GM21526 (cell line): ENCODE data around the gene TPBG.
"Not testable (repeated sequence)": the region's sequence is repeated elsewhere in the genome, so short reads cannot be mapped to it uniquely, and the experiment has no call there.

Source experiments
- ATAC-seq: cut with Tn5 transposase; IDR thresholded peaks from one replicate; pipeline ENCODE4 v1.9.1; 2021; ENCODE audit warnings: moderate library complexity; ENCODE audit not compliant: unreplicated experiment, low FRiP score

Gene TPBG

DNA sequence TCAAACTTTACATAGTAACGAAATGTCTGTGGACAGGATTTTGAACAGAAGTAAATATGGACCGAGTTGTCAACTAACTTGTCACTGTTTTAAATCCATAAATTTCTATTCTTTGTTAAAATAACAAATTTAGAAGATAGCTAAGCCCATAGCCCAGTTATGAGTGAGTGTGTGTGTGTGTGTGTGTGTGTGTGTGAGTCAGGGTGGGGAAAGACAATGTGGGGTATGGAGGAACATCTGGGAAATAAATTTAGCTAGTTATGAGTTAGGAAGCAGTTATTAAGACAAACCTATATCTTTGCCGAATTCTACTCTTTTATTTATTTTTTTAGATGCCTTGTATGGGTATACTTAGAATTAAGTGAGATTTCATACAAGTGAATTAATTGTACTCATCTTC, 9.0 kb downstream of the TPBG start:
- ATAC-seq: no peak

DNA sequence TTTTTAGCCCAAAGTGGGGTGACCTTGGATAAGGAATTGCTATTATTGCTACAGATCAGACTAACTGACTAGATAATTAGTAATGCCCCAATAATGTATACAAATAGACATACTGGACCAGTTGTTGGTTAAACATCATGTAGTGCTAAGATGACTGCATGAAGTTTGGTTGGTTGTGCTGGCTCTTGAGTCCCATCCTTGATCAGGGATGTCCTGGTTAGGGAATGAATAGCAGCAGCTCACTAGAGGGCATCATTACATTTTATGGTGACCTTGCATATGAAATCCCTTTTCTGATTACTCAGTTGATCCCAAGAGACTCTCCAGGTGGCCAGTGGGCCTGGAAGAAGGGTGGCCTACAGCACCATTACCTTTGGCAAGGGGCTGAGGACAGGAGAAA, 10.9 kb downstream of the TPBG start:
- no peak for ATAC-seq

DNA sequence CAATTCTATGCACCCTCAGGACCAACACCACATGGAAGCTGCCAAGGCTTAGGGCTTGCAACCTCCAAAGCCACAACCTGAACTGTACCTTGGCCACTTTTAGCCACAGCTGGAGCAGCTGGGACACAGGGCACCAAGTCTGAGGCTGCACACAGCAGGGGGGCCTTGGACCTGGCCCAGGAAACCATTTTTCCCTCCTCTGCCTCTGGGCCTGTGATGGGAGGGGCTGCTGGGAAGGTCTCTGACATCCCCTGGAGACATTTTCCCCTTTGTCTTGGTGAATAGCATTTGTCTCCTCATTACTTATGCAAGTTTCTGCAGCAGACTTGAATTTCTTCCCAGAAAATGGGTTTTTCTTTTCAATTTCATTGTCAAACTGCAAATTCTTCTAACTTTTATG, 13.0 kb downstream of the TPBG start:
- ATAC-seq: no peak

DNA sequence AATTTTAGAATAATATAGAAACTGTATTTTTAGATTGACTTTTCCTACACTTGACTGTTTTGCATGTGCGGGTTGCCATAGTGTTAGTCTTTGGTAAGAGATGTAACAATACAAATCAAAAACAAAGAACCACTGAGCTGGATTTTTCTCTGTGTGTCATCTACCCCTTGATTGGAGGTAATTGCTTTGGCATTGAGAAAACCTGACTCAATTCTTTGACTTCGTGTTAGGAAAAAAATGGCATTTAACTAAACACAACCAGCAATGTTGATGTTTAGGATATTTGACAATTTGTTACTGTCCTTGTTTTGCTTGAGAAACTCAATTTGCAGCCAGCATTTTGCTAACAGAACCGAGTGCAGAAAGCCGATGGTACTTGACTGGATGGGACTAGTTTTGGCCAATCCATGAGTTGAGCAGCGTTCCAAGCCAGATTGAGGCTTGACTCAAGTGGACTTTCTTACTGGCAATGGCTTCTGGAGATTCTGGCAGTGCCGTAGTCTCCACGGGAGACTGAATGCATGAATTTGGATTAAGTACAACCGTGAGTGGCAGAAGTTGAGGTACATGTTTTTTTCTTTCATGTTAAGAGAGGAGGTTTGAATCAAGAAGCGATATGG, 17.1 kb downstream of the TPBG start:
- ATAC-seq: no peak

DNA sequence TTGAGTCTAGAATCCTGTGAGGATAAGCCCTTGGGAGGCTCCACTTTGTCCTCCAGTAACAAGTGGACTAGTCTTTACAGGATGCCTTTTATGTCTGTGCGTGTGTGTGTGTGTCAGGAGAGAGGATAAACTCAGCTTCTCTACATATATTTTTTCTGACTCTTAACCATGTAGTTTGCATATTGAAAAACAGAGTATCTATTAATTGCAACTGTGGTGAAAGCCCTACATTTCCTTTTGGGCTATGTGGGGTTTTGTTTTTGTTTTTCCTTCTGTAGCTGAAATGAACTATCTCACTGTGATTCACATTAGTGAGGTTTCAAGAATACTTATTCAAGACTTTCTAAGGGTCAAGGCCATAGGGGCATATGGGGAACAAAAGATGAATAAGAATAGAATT, 17.7 kb downstream of the TPBG start:
- ATAC-seq: peak; percentile 84

DNA sequence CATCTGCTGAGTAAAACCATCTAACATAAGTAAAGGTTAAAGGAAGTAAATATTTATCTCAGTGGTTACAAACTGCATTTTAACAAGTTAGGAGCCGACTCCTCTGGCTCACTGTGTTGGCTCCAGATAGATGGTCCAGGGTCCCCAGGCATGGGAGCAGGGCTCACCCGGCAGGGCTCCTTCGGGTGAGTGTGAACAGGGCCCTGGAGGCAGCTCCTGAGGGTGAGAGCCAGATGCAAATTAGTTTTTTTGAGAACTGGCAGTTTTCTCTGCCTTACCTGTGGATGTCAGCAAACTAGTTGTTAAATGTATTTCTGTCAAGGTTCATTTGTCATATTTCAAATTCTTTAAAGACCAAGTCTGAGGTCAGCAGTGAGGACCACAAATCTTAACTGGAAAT, 21.5 kb downstream of the TPBG start:
- no peak for ATAC-seq

DNA sequence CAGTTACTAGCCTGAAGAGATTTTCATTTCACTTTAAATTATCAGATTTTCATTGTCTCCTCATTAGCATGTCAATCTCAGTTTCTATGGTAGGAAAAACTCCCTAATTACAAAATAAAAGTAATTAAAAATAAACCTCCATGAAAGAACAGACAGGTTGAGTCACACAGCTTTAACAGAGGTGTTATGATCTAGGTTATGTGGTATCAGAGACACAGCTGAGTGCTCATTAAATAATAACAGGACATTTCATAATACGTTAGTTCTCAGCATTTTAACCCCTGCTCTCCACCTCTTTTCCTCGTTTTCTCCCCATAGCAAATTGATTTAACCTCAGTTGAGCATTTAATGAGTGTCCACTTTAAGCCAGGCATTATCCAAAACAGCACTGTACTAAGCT, 21.9 kb downstream of the TPBG start:
- ATAC-seq: no peak

DNA sequence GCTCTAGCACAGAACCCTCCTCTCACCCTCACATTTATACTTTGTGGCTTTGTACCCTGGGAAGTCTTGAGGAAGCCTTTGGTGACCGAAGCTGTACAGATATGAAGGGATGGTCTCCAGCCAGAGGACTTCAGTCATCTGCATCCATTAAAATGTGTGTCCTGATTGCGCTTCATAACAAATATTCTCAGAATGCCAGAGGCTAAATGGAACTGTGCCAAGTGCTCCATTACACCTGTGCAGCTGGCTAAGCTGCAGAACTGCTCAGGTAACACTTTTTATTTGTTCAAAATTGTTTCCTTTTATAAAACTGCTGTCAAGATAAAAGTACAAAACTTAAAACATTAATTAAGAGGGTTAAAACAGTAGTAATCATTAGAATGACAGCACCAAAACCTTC, 22.3 kb downstream of the TPBG start:
- no peak for ATAC-seq

DNA sequence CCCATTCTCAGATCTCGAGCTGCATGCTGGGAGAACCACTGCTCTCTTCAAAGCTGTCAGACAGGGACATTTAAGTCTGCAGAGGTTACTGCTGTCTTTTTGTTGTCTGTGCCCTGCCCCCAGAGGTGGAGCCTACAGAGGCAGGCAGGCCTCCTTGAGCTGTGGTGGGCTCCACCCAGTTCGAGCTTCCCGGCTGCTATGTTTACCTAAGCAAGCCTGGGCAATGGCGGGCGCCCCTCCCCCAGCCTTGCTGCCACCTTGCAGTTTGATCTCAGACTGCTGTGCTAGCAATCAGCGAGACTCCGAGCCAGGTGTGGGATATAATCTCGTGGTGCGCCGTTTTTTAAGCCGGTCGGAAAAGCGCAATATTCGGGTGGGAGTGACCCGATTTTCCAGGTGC, 31.2 kb downstream of the TPBG start:
- ATAC-seq: not testable (repeated sequence)

DNA sequence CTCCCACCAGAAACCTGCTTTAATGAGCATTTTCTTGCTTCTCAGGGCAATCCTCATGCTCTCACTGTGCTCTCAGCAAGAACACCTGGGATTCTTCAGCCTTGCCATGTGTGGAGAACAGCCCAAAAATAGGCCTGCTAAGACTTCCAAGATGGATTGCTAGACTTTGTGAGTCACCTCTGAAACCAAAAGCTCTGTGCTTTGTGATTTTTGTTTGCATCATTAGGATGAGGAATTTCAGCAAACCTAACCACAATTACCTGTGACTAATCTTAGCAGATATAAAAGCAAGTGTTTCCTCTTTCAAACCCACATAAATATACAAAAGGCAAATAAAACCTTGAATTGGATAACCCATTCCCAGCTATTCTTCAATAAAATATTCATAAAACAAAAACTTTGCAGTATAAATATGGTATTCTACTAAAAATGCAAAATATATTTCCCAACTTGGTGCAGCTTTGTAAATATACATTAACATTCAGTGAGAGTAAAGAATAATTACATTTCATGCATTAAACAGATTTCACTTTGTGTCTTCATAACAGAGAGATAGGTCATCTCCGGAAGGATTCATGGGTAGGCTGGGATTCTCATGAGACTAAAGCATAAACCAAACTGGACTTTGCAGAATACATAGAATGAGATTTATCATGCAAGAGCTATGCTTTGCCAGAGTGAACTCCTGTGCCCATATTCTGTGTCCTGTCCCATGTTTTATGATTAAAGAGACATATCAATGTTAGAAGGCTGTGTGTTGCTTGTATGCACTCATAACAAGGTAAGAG, 33.5 kb downstream of the TPBG start:
- ATAC-seq: no peak

DNA sequence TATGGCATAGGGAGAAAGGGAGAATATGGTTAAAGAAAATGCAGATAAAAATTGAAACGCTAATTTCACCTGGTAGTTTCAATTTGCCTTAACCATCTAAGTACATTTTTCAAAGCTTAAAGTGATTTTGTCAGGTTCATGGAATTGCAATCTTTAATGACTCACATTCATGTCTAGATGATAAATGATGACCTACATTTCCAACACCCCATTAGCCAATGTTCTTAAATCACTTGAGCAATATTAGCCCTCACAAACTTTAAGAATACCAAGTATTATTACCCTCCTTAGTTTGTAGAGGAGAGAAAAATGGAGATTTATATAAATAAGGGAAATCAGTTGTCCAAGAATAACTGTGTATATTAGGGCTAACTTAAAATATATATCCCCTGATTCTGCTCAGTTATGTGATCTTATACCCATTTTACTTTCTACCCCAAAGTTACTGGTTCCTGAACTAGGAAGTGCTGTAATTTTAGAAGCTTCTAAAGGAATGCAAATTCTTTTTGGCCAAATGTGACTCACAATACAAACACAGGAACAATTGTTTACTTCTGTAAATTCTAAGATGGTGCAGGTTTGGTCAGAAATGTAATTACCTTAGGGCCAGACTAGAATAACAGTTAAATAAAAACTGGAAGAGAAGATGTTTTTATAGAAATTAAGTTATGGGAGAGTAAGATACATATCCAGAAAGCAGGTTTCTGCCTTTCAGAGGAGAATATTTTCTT, 34.5 kb downstream of the TPBG start:
- ATAC-seq: no peak

DNA sequence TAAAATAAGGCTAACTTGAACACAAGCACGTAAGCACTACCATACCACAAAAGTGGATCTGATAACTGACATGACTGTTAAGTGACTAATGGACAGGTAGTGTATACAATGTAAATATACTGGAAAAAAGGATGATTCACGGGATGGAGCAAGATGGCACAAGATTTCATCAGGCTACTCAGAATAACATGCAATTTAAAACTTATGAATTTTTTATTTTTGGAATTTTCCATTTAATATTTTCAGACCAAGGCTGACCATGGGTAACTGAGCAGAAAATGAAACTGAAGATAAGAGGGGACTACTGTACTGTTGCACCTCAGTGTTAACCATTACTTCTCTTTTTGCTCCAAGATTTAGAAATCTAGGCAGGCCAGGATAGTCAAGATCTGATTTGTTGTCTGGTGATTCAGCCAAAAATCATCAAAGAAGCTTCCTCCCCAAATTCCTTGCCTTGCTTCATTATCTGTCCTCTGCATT, 45.4 kb downstream of the TPBG start:
- ATAC-seq: peak; percentile 54

DNA sequence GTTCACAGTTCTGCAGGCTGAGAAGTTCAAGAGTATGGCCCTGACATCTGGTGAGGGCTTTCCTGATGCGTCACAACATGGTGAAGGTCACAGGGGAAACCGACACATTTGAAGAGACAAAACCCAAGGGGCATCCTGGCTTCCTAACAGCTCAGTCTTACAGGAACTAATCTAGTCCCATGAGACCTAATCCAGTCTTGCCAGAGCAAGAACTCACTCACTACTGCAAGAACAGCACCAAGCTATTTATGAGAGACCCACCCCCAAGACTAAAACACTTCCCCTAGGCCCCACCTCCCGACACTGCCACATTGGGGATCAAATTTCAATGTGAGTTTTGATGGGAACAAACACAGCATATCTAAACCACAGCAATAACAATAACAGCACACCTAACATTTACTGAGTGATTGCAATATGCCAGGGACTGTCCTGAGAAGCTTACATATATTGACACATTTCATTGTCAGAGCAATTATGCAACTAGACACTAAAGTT, 46.6 kb downstream of the TPBG start:
- ATAC-seq: no peak

DNA sequence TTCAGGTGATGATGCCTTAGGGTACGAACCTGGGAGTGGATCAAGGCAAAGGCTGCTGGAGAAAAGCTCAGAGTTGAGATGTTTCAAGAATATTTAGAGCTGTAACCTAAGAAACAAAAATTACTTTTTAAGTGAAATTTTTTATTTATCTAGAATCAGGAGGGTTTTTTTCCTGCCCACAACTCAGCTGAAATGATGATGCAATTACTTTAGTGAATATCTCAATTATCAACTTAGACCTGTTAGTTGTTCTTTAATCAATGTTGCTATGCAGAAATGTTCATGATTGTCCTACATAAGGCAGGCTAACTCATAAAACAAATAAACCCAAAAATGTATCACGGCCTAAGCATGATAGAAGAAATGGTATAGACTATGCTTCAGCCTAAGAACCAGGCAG, 50.3 kb downstream of the TPBG start:
- no peak for ATAC-seq

DNA sequence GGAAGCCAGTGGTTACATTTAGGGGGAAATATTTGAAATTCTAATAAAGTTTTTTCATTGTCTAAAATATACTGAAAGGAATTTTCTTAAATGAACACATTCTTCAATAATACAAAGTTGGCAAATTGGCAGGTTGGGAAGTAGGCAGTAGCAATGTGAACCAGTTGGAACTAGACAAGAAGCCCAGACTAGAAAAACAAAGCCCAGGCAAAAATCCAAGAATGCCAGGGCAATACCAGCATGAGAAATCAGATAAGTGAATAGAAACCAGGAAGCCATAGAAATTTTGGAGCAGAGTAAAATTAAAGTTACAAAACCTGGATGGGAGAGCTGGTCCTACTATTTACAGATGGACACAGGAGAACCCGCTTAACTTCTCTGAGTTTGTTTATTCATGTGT, 52.2 kb downstream of the TPBG start:
- ATAC-seq: no peak

DNA sequence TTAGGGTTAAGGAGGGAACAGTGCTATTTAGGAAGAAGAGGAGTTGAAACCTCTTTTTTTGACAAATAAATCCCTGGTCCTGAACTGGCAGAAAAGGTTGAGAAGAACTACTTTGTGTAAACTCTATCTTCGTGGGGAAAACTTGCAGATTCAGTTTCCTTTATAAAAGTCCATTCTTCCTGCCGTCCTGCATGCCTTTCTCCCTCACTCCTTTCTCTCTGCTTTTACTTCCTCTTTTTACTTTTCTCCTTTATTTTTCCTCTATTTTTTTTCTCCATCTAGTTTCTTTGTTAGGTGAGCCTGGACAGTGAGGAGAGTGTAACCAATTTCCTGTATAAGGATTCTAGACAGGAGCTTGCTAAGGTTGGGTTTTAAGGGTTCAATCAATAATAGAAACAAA, 52.7 kb downstream of the TPBG start:
- ATAC-seq: no peak
